GM12878 (cell line): ENCODE measurements around the gene CALD1. TPM values are rescaled to one million over a fixed set of nuclear protein-coding genes. Genes with fewer than 3 reads are reported as not detected.

Experiments
- FOS ChIP-seq: IDR thresholded peaks from 3 replicates; pipeline ENCODE4 v1.6.1; 2011; ENCODE audit warnings: borderline replicate concordance; ENCODE audit not compliant: insufficient read length; ENCODE audit errors: extremely low read depth
- FOXM1 ChIP-seq: IDR thresholded peaks from 2 replicates; pipeline ENCODE4 v1.6.1; 2012; ENCODE audit warnings: low read depth, mild to moderate bottlenecking, inconsistent platforms, low read length, moderate library complexity
- KLF5 ChIP-seq: fragments of 450-650 bp; IDR thresholded peaks from 2 replicates; pipeline ENCODE4 v1.6.1; 2014; ENCODE audit warnings: mild to moderate bottlenecking; ENCODE audit not compliant: partially characterized antibody
- NFXL1 ChIP-seq: fragments of 450-650 bp; IDR thresholded peaks from 2 replicates; pipeline ENCODE4 v1.6.1; 2017; ENCODE audit warnings: antibody characterized with exemption, mild to moderate bottlenecking, borderline replicate concordance
- RFX5 ChIP-seq: IDR thresholded peaks from 2 replicates; pipeline ENCODE4 v1.6.1; 2011; ENCODE audit warnings: low read depth, low read length, improper control_type of control experiment
- polyA plus RNA-seq, 11 experiments: library from polyadenylated mRNA; depleted of rRNA in 4 of 11; unstranded in 6 of 11; stranded (reverse) in 5 of 11; fragments of >200 nt; fragmentation: Nextera tagmentation in 4 of 11; fragmentation: Illumina TruSeq in 1 of 11; extraction: Ambion mirVana in 4 of 11; extraction: Trizol in 1 of 11; gene quantifications; 1 replicate in 1 of 11; 2 replicates in 10 of 11; pipeline versions ENCODE4 v1.2.1 to v1.2.3, GENCODE V29; 2011 to 2016; ENCODE audit warnings: inconsistent platforms in 2 of 11, missing spikeins in 2 of 11, low read depth in 1 of 11
- total RNA-seq, 4 experiments: library from RNA; depleted of rRNA in 3 of 4; stranded (reverse); fragments of >200 nt in 3 of 4; fragmentation: Illumina TruSeq in 1 of 4; extraction: Trizol in 1 of 4; gene quantifications; 2 replicates each; pipeline versions ENCODE4 v1.2.1 to v1.2.3, GENCODE V29; 2013 to 2021
- TF ChIP-seq, protein P1 (sequence below): fragments of 450-650 bp; formaldehyde crosslinking; IDR thresholded peaks from 2 replicates; pipeline ENCODE4 v1.4.0; 2020; ENCODE audit warnings: mild to moderate bottlenecking, moderate library complexity
- TF ChIP-seq, protein P2 (sequence below): IDR thresholded peaks from 2 replicates; pipeline ENCODE4 v1.6.1; 2011; ENCODE audit warnings: low read depth, mild to moderate bottlenecking, low read length, moderate library complexity, borderline replicate concordance; ENCODE audit errors: extremely low read depth
- TF ChIP-seq, protein P3 (sequence below): fragments of 450-650 bp; IDR thresholded peaks from 2 replicates; pipeline ENCODE4 v1.6.1; 2018; ENCODE audit warnings: borderline replicate concordance, mild to moderate bottlenecking; ENCODE audit not compliant: partially characterized antibody

CALD1 gene
- total and polyA plus RNA-seq, 10 of the 15 experiments (the other 5 are each of a cell fraction or from before 2014, with no cell fraction given): 0.03 to 1.3 (median 0.22) TPM

DNA sequence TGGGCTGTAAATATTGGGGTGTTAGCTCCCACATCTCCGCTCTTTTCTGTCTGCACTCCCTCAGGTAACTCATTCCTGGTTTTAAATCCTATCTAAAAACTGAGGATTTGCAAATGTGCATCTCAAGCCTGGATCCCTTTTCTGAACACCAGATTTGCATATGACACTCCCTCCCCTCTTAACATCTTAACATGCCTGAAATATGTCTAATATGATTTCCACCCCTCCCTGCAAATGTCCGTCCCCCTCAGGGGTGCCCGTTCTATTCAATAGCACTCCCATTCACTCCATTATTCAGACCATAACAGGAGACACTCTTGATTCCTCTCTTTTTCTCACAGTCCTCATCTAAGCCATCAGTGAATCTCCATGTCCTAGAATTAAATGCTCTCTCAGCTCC is 8.3 kb upstream of the CALD1 start (continued):
- TF ChIP-seq RFX5: no peak
- no peak for TF ChIP-seq FOS
- TF ChIP-seq KLF5: no peak
- no peak for TF ChIP-seq NFXL1
- TF ChIP-seq, protein P1, sequence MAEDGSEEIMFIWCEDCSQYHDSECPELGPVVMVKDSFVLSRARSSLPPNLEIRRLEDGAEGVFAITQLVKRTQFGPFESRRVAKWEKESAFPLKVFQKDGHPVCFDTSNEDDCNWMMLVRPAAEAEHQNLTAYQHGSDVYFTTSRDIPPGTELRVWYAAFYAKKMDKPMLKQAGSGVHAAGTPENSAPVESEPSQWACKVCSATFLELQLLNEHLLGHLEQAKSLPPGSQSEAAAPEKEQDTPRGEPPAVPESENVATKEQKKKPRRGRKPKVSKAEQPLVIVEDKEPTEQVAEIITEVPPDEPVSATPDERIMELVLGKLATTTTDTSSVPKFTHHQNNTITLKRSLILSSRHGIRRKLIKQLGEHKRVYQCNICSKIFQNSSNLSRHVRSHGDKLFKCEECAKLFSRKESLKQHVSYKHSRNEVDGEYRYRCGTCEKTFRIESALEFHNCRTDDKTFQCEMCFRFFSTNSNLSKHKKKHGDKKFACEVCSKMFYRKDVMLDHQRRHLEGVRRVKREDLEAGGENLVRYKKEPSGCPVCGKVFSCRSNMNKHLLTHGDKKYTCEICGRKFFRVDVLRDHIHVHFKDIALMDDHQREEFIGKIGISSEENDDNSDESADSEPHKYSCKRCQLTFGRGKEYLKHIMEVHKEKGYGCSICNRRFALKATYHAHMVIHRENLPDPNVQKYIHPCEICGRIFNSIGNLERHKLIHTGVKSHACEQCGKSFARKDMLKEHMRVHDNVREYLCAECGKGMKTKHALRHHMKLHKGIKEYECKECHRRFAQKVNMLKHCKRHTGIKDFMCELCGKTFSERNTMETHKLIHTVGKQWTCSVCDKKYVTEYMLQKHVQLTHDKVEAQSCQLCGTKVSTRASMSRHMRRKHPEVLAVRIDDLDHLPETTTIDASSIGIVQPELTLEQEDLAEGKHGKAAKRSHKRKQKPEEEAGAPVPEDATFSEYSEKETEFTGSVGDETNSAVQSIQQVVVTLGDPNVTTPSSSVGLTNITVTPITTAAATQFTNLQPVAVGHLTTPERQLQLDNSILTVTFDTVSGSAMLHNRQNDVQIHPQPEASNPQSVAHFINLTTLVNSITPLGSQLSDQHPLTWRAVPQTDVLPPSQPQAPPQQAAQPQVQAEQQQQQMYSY (CRISPR knock-in tag): no peak
- TF ChIP-seq, protein P2, sequence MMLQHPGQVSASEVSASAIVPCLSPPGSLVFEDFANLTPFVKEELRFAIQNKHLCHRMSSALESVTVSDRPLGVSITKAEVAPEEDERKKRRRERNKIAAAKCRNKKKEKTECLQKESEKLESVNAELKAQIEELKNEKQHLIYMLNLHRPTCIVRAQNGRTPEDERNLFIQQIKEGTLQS: no peak
- TF ChIP-seq, protein P3, sequence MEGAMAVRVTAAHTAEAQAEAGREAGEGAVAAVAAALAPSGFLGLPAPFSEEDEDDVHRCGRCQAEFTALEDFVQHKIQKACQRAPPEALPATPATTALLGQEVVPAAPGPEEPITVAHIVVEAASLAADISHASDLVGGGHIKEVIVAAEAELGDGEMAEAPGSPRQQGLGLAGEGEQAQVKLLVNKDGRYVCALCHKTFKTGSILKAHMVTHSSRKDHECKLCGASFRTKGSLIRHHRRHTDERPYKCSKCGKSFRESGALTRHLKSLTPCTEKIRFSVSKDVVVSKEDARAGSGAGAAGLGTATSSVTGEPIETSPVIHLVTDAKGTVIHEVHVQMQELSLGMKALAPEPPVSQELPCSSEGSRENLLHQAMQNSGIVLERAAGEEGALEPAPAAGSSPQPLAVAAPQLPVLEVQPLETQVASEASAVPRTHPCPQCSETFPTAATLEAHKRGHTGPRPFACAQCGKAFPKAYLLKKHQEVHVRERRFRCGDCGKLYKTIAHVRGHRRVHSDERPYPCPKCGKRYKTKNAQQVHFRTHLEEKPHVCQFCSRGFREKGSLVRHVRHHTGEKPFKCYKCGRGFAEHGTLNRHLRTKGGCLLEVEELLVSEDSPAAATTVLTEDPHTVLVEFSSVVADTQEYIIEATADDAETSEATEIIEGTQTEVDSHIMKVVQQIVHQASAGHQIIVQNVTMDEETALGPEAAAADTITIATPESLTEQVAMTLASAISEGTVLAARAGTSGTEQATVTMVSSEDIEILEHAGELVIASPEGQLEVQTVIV: no peak
- no peak for TF ChIP-seq FOXM1
- TF ChIP-seq, all 136 proteins: peak for 0
